Mucosa of rectum (tissue), 2 donors: Measurements from ENCODE around the gene ALS2CL.

Source experiments
- H3K27ac ChIP-seq, 2 donors: one replicate each; pipeline ENCODE4 v1.7.0; 2013; ENCODE audit warnings: inconsistent platforms in 2 of 2, low read depth in 2 of 2, low read length in 2 of 2
- H3K27me3 ChIP-seq, 2 donors: one replicate each; pipeline ENCODE4 v1.7.0; 2013; ENCODE audit warnings: low read length in 2 of 2; ENCODE audit not compliant: control insufficient read depth in 2 of 2, insufficient read depth in 2 of 2
- H3K36me3 ChIP-seq, 2 donors: one replicate each; pipeline ENCODE4 v1.7.0; 2013; ENCODE audit warnings: low read length in 2 of 2; ENCODE audit not compliant: control insufficient read depth in 2 of 2, insufficient read depth in 2 of 2
- H3K4me1 ChIP-seq, 2 donors: one replicate each; pipeline ENCODE4 v1.7.0; 2013; ENCODE audit warnings: low read length in 2 of 2, mild to moderate bottlenecking in 1 of 2; ENCODE audit not compliant: control insufficient read depth in 2 of 2, insufficient read depth in 2 of 2
- H3K4me3 ChIP-seq, 2 donors: one replicate each; pipeline ENCODE4 v1.7.0; 2013; ENCODE audit warnings: low read length in 2 of 2
- H3K9ac ChIP-seq, 2 donors: one replicate each; pipeline ENCODE4 v1.7.0; 2013; ENCODE audit warnings: low read length in 2 of 2, low read depth in 1 of 2, mild to moderate bottlenecking in 1 of 2
- H3K9me3 ChIP-seq, 2 donors: one replicate each; pipeline ENCODE4 v1.7.0; 2013; ENCODE audit warnings: low read length in 2 of 2; ENCODE audit not compliant: control insufficient read depth in 2 of 2
- donor health status: healthy.
- donor health status: Normal muscosa, but diverticular disease.

ALS2CL gene

DNA sequence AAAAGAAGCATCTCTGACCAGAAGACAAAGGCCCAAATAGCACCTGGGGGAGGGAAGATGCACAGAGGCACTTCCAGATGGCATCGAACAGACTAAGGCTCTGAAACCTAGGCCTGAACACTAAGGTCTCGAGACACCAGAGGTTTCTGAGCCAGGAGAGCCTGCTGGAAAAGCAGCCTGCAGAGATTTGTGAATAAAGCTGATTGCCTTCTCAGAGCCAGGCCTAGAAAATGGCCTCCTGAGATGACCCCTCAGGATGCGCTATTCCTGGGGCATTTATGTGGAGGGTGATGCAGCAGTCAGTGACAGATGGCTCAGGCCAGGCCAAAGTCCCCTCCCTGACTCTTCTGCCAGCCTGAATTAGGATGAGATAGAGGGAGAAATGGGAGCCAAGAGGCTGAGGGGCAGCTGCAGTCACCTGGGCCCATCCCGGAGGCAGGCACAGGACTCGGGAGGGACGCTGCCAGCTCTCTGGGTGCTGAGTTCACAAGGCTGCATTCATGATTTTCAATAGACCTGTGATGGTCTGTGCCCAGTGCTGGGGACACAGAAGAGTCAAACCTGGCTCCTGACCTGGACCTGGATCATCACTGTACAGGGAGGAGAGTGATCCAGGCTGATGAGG is 17.3 kb upstream of the ALS2CL start:
- Histone ChIP-seq H3K4me3 (no peak overlapping the region), H3K4me1 (no peaks in the 10 kb centered on the region), H3K9me3 (no peaks in the 10 kb centered on the region), H3K27ac (no peak overlapping the region), H3K9ac (no peak overlapping the region), H3K36me3 (no peaks in the 10 kb centered on the region), H3K27me3 (no peaks in the 10 kb centered on the region)

DNA sequence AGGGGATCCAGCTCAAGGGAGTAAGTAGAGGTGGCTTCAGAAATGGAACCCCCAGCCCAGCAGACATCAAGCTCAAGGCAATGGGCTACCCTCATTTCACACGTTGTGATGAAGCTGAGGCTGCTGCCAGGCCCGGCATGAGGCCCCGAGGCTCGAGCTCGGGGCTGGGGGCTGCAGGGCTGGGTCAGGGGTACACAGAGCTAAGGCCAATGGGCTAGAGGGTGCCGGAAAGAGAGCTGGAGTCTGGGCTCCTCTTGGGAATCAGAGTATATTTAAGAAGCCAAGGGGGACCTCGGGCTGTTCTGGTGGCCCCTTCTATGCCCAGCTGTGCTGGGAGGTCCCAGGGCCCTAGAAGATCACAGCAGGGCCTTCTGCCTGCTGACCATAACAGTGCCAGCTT is 16.8 kb upstream of the ALS2CL start:
- H3K4me1 ChIP-seq = no peaks in the 10 kb centered on the region
- H3K27ac ChIP-seq = no peak overlapping the region
- no peaks in the 10 kb centered on the region for H3K27me3 ChIP-seq
- no peak overlapping the region for H3K9ac ChIP-seq
- no peaks in the 10 kb centered on the region for H3K36me3 ChIP-seq
- no peak overlapping the region for H3K4me3 ChIP-seq
- H3K9me3 ChIP-seq = no peaks in the 10 kb centered on the region

DNA sequence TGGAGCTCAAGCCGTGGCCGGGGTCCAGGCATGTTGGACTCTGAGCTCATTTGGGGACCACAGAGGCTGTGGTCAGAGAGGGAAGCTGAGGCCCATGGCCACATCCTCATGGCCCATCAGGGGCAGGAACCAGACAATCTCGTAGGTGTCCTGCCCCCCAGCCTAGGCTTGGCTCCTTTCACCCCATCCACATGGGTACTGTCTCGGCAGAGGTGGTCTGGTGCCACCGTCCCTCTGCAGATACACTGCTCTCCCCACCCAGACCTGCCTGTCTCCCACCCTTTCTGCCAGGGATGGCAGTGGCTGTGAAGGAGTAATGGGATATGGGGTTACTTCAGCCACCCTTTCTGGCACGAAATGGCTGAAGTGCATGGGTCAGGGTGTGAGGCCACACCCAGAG is 16.2 kb upstream of the ALS2CL start:
- Histone ChIP-seq H3K27ac (no peak overlapping the region), H3K9me3 (no peaks in the 10 kb centered on the region), H3K9ac (no peak overlapping the region), H3K4me3 (no peak overlapping the region), H3K36me3 (no peaks in the 10 kb centered on the region), H3K27me3 (no peaks in the 10 kb centered on the region), H3K4me1 (no peaks in the 10 kb centered on the region)

DNA sequence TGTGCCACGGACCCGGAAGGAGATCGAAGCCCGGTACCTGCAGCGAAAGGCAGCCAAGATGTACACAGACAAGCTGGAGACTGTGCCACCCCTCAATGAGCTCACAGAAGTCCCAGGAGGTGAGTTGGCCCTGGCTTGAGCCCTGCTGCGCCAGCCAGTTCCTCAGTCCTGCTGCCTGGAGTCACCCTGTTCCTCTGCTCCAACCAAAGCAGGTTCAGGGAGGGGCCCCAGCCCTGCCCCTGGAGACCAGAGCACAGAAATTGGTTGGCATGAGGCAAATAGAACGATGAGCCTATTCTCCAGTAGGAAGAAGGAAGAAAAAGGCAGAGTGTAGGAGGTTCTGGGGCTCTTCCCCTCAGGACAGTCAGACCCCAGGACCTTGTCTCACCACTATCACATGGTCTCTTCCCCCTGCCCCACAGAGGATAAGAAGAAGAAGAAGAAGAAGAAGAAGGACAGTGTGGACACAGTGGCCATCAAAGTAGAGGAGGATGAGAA is 15.7 kb upstream of the ALS2CL start:
- H3K27me3 ChIP-seq = no peaks in the 10 kb centered on the region
- H3K36me3 ChIP-seq = no peaks in the 10 kb centered on the region
- no peaks in the 10 kb centered on the region for H3K4me1 ChIP-seq
- H3K27ac ChIP-seq = no peak overlapping the region
- no peaks in the 10 kb centered on the region for H3K9me3 ChIP-seq
- no peak overlapping the region for H3K9ac ChIP-seq
- H3K4me3 ChIP-seq = no peak overlapping the region

DNA sequence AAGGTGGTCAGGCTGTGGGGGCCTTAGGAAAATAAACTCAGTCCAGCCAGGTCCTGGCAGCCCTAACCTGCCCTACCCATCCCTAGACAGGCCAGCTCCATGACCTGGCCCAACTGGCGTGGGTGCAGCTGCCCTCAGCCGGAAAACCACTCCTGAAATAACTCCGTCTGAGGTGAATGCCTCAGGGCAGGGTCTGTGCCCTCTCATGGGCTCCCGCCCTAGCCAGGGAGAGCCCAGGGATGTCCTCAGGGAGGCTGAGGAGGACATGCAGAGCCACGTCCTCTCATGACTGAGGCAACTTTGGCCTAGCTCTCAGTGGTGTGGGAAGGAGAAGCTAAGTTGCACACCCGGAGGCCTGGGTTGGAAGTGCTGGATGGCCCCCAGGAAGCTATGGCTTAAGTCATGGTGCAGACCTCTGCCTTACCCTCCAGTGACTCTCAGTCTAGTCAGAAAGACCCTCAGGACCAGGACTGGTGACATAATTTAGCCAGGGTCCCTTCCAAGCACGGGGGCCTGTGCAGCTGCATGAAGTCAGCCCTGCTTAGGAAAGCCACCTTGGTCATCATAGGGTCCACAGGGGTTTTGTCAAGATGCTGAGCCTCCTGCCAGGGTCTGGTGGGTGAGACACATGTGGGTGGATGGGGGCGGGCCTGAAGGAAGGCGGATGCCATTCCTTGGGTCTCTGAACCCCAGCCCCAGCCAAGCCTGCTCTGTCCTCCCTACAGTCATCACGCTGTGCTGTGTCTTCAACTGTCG is 15.1 kb upstream of the ALS2CL start:
- Histone ChIP-seq H3K27me3 (no peaks in the 10 kb centered on the region), H3K4me1 (no peaks in the 10 kb centered on the region), H3K9ac (no peak overlapping the region), H3K27ac (no peak overlapping the region), H3K36me3 (no peaks in the 10 kb centered on the region), H3K4me3 (no peak overlapping the region), H3K9me3 (no peaks in the 10 kb centered on the region)

DNA sequence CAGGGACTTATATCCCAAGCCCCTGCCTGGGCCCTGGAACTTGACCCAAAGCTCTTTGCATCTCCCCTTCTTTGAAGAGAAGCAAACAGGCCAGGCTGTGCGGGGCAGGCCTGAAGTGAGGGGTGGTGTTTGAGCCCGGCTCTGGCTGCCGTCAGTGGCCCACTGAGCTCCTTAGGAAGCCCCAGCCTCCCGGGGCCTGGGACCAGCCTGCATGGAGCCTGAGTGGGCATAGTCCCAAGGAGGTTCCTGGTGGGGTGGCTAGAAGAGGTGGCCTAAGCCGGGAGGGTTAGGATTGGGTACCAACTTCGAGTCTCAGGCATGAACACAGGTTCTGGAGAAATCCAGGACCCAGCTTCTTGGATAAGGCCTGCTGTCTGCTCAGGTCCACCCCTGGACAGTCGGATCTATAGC is 14.1 kb upstream of the ALS2CL start:
- Histone ChIP-seq H3K27ac (no peak overlapping the region), H3K4me3 (no peak overlapping the region), H3K9ac (no peak overlapping the region), H3K9me3 (no peaks in the 10 kb centered on the region), H3K36me3 (no peaks in the 10 kb centered on the region), H3K27me3 (no peaks in the 10 kb centered on the region), H3K4me1 (no peaks in the 10 kb centered on the region)

DNA sequence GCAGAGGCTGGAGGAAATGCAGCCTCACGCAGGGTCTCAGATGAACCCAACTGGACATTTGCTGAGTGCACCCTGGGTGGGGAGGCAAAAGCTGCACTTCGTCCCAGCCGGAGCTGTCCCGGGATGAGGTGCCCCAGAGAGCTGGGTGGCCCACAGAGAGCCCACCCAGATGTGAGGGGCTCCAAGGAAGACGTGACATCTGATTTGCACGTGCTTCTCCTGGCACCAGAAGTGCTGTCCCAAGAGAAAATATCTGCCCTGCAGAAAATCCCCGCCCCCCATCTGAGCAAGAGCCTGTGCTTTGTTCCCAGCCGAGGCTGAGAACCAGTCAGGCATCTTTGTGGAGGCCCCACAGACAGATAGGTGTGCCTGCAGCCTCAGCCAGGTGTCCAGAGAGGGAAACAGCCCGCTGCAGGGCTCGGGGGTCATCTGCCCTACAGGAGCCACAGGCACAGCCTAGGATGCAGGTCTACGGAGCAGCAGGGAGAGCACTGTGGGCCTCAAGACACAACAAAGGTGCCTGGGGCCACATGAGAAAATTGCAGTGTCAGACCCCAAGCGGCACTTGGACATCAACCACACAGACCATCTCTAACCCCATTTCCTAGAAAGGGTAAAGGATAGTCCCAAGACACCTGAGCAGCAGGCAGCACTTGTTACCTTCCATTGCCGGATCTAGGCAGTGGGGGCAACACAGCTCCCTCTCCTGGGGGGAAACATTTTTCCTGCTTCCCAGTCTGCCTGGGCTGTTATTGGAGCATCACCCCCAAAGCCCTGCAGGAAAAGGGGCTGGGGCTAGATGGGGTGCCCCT is 13.5 kb upstream of the ALS2CL start:
- H3K9ac ChIP-seq = no peak overlapping the region
- H3K4me1 ChIP-seq = no peaks in the 10 kb centered on the region
- H3K9me3 ChIP-seq = no peaks in the 10 kb centered on the region
- peaks cover under 1 to 3% of the 10 kb centered on the region in 2 donors for H3K27me3 ChIP-seq
- H3K36me3 ChIP-seq = no peaks in the 10 kb centered on the region
- H3K4me3 ChIP-seq = no peak overlapping the region
- no peak overlapping the region for H3K27ac ChIP-seq

DNA sequence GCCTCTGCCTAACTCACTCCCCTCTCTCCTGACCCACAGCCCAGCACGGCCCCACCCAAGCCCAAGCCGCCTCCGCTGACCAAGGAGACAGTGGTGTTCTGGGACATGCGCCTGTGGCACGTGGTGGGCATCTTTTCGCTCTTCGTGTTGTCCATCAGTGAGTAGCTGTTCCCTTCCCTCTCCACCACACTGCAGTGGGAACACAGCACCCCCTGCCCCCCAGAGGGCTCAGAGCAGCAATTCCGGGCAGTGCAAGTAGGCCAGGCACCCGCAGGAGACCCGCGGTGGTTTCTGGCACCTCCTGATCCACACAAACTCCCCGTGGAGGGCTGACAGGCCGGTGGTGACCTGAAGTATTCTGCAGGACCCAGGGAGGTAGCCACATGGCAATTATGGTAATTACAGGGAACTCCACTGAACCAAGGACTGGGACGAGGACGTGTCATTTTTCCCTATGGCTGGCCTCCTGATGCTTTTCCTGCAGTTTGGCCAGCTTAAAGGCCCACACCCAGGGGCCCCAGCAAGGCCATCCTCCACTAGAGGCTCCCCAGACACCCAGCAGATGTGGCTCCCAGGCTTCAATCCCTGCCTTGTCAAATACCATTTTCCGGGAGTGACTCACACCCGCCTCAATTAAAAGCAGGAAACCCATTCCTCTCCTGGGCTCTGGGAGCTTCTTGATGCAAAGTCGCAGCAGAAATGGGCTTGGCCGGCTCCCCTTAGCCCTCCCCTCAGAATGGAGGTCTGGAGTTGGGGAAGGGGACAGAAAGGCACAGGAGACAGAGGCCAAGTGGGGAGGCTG is 12.5 kb upstream of the ALS2CL start:
- H3K27ac ChIP-seq = no peak overlapping the region
- H3K9me3 ChIP-seq = no peaks in the 10 kb centered on the region

DNA sequence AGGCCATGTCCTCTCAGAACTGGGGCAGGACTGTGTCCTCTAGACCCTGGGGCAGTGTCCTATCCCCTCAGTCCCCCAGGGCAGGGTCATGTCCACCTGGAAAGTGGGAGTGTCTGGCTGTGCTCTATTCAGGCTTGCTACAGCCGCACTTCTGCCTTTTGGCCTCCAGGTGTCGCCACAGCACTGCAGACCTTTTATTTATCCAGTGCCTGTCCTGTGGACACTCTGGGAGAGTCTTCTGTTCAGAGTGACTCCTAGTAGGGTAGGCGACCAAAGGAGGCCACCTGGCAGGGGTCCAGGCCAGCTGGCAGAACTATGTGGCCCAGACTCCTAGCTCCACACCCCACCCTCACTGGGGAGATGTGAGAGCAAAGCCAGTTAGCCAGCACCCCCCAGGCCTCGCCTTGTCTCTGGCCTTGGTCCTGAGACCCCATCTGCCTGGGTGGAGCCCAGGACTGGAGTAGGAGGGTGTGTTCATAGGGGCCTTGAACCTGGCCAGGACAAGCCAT is 11.6 kb upstream of the ALS2CL start:
- no peaks in the 10 kb centered on the region for H3K36me3 ChIP-seq

More for the DNA sequence above, 12.5 kb upstream of the ALS2CL start:
- H3K36me3 ChIP-seq = no peaks in the 10 kb centered on the region
- peaks cover 5 to 9% of the 10 kb centered on the region in 2 donors for H3K27me3 ChIP-seq
- H3K4me1 ChIP-seq = no peaks in the 10 kb centered on the region
- H3K4me3 ChIP-seq = no peak overlapping the region
- no peak overlapping the region for H3K9ac ChIP-seq

More for the DNA sequence above, 11.6 kb upstream of the ALS2CL start:
- peaks cover 5 to 12% of the 10 kb centered on the region in 2 donors for H3K27me3 ChIP-seq
- no peak overlapping the region for H3K27ac ChIP-seq
- H3K9me3 ChIP-seq = no peaks in the 10 kb centered on the region
- H3K9ac ChIP-seq = no peak overlapping the region
- no peak overlapping the region for H3K4me3 ChIP-seq
- H3K4me1 ChIP-seq = no peaks in the 10 kb centered on the region
